ENCODE data around the gene IL17A.
"Not testable (repeated sequence)": the region's sequence is repeated elsewhere in the genome, so short reads cannot be mapped to it uniquely, and the experiment has no call there.

The IL17A gene

DNA sequence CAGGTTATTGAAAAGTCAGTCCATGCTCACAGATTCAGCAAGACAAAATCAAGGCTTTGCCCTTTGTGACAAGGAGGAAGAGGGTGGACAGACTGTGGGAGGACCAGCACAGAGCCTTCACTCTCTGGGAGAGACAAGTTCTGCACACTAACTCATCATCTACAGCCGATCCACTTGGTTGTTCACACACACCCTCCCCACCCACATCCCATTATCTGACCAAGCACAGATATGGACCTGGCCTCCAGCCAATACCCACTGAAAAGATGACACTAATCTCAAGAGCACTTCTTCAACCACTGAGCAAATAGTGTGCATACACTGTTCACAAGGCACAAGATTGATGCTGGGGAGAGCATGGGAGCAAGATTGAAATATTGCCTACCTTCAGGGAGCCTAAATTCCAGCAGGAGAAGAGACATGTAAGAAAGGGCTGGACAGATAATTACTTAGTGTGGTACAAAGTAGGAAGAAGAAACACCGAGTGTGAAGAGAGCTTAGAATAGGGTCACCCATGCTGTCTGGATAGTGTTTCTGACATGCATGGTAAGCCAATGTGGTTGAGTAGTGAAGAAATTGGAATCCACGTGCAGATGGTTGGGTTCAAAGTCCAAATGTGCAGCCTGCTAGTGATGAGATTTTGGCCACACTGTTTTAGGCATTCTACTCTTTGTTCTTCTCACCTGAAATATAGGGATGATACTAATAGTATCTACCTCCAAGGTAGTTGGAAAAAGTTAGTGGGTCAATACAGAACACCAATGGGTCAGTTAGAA lies 21.7 kb upstream of the IL17A start:
- no peak for DNase-seq

DNA sequence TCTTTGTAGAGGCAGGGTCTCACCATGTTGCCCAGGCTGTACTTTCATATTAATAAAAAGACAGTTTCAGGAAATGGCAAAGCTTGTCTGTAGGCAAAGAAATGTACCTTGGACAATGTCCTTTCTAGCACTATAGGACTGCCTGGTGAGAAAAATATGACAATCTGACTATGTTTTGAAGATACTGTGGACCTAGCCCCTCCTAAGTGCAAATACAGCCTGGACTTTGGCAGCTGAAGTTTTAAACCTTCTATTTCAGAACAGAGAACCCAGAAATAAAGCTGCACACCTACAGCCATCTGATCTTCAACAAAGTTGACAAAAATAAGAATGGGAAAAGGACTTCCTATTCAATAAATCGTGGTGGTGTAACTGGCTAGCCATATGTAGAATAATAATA lies 18.9 kb upstream of the IL17A start:
- DNase-seq, result no peak

DNA sequence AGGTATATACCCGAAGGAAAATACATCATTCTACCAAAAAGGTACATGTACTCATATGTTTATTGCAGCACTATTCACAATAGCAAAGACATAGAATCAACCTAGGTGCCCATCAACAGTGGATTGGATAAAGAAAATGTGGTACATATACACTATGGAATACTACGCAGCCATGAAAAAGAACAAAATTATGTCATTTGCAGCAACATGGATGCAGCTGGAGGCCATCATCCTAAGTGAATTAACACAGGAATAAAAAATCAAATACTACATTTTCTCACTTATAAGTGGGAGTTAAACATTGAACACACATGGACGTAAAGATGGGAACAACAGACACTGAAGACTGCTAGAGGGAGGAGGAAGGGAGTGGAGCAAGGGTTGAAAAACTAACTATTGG lies 17.8 kb upstream of the IL17A start:
- DNase-seq, result not testable (repeated sequence)

- no peak for DNase-seq
Measured at GRCh38 chr6:52174118-52174517, 12.1 kb upstream of the IL17A start.

DNA sequence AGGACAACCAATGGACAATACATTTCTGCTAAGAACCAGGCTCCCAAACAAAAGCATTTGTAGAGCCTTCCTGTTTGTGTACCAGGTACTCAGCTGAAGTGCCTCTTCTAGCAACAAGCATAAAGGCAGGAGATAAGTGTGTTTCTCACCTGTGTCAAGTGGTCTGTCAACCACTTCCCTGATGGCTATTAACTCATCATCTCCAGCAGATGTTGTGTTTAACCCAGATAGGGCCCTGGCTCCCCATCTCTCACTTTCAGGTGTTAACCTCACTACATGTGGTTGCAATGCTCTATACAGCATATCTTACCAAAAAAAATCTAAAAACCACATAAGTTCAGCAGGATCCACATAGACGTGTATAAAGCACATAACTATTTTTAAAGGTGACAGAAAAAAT lies 9.6 kb upstream of the IL17A start:
- no peak for DNase-seq

DNA sequence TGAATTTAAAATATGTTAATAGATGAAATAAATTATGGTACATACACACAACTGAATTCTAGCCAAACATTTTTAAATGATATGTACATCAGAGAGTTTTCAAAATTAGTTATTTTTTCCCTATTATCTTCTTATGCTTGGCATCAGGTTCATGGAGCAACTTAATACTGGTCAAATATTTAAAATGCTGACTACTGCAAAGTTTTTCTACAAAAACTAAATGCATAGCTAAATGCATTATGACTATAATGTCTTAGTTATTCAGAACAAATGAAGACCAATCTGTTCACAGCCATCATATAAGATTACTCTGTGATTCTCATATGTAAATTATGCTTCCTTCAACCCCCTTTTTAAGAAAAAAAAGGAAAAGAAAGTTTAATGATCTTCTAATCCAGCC lies 8.2 kb upstream of the IL17A start:
- no peak for DNase-seq

GRCh38 chr6:52180787-52181558 lies 5.2 kb upstream of the IL17A start:
- DNase-seq, result no peak

- DNase-seq, result no peak
Measured at GRCh38 chr6:52183131-52183713, 3.0 kb upstream of the IL17A start.

DNA sequence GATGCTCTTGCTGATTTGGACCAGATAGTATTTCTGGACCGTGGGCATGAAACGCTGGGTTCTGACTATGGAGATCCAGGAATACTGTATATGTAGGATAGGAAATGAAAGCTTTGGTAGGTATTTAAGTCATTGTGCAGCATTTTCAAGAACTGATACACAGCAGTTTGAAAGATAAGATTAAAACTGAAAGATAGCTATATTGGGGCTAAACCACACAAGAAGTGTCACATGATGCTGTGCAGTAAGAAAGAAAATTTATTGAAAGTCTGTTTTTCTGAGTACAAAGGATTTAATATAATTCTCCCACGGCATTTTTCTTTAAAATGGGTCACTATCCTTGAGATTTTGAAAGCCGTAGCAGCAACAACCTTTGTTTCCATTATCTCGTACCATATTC lies 305 bp downstream of the IL17A start:
- DNase-seq, result no peak

DNA sequence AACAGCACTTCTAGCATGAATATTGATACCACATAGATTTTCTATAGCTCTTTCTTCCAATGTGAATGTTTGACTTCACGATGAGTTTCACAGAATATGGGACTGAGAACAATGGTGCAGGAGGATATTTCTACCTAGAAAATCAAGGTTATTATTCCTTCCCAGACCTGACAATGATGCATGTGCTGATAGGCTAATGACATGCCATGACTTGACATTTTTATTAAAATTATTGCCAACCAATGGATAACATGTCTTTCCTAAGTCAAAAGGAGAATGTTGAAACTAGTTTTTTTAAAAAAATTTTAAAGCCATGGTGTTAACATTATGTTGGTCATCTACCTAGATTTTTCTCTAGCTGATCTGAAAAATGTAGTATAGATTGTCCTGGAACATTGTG lies 923 bp downstream of the IL17A start:
- DNase-seq, result no peak

DNA sequence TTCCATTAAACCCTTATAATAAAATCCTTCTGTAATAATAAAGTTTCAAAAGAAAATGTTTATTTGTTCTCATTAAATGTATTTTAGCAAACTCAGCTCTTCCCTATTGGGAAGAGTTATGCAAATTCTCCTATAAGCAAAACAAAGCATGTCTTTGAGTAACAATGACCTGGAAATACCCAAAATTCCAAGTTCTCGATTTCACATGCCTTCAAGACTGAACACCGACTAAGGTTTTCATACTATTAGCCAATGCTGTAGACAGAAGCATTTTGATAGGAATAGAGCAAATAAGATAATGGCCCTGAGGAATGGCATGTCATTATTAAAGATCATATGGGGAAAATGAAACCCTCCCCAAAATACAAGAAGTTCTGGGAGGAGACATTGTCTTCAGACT lies 3.8 kb downstream of the IL17A start:
- DNase-seq, result no peak

- DNase-seq, result no peak
Measured at GRCh38 chr6:52190409-52190808, 4.2 kb downstream of the IL17A start.

DNA sequence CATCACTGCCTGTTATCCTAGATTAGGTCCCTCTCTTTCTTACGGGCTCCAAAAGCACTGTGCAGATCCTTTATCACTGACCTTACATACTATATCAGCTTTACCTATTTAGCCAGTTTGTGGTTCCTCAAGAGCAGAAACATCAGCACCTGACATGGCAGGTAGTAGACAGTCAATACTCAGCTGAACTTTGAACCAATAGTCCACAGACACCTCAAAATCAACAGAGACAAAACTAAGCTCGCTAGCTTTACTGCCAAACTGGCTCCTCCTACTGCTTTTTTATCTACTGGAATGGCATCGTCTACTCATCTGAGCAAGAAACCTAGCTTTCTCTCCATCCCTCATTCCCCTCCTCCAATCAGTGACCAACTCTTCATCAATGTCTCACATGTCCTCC lies 5.6 kb downstream of the IL17A start:
- DNase-seq, result no peak

GRCh38 chr6:52195886-52196285 lies 9.7 kb downstream of the IL17A start:
- no peak for DNase-seq

DNA sequence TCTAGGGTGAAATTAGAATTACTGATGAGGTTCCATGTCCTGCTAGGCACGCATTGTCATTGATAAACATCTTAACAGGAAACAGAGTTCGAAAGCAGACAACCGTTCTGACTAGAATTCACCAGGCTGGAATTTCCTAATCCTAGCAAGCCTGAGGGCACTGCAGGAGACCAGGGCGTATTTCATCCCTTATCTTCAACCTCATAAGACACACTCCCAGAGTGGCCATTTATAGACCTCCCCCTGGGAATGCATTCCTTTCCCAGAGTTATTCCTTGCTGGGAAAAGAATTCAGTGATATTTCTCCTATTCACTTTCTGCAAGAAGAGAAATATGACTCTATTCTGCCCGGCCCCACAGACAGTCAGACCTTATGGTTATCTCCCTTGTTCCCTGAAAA lies 13.9 kb downstream of the IL17A start:
- not testable (repeated sequence) for DNase-seq

- no peak for DNase-seq
Measured at GRCh38 chr6:52201046-52201445, 14.9 kb downstream of the IL17A start.

DNA sequence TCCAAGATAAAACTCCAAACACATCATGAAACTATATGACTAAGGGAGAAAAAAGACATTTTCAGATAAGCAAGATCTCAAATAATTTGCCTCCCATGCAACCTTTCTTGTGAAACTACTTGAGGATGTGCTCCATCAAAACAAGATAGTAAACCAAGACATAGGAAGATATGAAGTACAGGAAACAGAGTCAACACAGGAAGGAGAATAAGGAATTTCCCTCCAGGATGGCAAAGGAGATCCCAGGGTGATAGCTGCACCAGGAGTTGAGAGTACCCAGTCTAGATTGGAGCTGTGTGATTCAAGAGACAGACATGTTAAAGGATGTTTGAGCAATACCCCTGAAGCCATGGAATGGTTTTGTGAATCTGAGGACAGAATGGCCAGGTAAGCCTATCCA lies 15.3 kb downstream of the IL17A start:
- DNase-seq, result no peak

- no peak for DNase-seq
Measured at GRCh38 chr6:52207066-52207465, 20.9 kb downstream of the IL17A start.

GRCh38 chr6:52208612-52209011 lies 22.4 kb downstream of the IL17A start:
- no peak for DNase-seq

- DNase-seq, result peak in 1 of 5 donors; percentile 17
Measured at GRCh38 chr6:52209770-52210169, 23.6 kb downstream of the IL17A start.

GRCh38 chr6:52210227-52210626 lies 24.1 kb downstream of the IL17A start:
- no peak for DNase-seq

DNA sequence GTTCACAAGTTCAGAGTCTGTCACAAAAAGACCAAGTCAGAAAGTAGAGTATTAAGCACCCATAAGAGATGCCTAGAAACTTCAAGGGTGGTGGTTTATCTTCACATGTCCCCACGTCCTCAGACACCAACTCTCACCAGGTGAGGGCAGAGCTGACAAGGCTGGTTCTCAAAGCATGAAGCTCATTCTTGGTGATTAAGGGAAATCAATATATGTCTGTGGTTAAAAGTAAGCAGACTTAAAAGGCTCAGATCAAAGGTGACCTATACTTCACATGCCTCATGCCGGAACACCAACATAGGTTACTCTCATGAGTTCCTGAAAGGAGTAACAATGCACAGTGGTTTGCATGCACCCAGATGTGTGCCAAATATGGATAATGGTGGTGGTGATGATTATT lies 27.0 kb downstream of the IL17A start:
- peak in 1 of 5 donors; percentile 33 for DNase-seq

- DNase-seq, result no peak
Measured at GRCh38 chr6:52215787-52216186, 29.6 kb downstream of the IL17A start.
